ENCODE data around the gene SLC8A1. TPM values are rescaled to one million over a fixed set of nuclear protein-coding genes. Genes with fewer than 3 reads are reported as not detected.

The SLC8A1 gene
- total RNA-seq, 2 donors from 2014 or later = 0.66 to 7.8 TPM

- no peaks in the 10 kb centered on the region for H3K36me3 ChIP-seq (replicated peaks in 1 of 2; ENCODE audit: insufficient read depth in 1 of 2, low read depth in 2 of 2)
- 54 to 56% methylated on average over 3 of the region's 3 CpGs for WGBS, 2 donors
- no peaks in the 10 kb centered on the region for H3K4me1 ChIP-seq
- H3K27me3 ChIP-seq = peaks cover 0 to 2% of the 10 kb centered on the region in 2 donors
- no peaks in the 10 kb centered on the region for H3K9me3 ChIP-seq
- no peak overlapping the region for H3K4me3 ChIP-seq
- TF ChIP-seq, protein P1, sequence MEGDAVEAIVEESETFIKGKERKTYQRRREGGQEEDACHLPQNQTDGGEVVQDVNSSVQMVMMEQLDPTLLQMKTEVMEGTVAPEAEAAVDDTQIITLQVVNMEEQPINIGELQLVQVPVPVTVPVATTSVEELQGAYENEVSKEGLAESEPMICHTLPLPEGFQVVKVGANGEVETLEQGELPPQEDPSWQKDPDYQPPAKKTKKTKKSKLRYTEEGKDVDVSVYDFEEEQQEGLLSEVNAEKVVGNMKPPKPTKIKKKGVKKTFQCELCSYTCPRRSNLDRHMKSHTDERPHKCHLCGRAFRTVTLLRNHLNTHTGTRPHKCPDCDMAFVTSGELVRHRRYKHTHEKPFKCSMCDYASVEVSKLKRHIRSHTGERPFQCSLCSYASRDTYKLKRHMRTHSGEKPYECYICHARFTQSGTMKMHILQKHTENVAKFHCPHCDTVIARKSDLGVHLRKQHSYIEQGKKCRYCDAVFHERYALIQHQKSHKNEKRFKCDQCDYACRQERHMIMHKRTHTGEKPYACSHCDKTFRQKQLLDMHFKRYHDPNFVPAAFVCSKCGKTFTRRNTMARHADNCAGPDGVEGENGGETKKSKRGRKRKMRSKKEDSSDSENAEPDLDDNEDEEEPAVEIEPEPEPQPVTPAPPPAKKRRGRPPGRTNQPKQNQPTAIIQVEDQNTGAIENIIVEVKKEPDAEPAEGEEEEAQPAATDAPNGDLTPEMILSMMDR (IDR thresholded peaks at IDR 0.05) = no peak
- TF ChIP-seq POLR2A (IDR thresholded peaks at IDR 0.05) = no peak
- DNase-seq = no peak
- intact Hi-C loops (cut with DNase I) = no loop called here
- no peak overlapping the region for H3K27ac ChIP-seq
- ATAC-seq = no peak
Observed at GRCh38 chr2:40457366-40457765, 5.5 kb upstream of the SLC8A1 start.

DNA sequence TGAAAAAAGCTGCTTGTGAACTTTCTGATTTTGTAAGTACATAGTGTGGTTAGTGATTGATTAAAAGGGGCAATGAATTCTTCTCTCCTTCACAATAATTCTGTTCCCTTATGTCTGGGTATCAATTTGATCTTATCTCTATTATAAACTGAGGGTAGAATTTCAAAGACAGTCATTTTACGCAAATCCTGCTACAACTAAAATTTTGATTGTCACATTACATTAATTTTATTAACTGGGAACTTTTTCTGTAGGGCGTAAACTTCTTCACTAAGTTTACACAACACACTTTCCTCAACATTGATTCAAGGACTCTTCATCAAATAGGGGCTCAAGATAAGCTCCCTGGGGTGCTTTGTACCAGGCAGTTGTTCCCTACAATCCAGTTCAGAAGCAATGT is 5.0 kb upstream of the SLC8A1 start:
- 64 to 73% methylated on average over 2 of the region's 2 CpGs for WGBS, 2 donors
- Histone ChIP-seq H3K4me3 (no peak overlapping the region), H3K9me3 (no peaks in the 10 kb centered on the region), H3K36me3 (replicated peaks in 1 of 2; ENCODE audit: insufficient read depth in 1 of 2, low read depth in 2 of 2) (no peaks in the 10 kb centered on the region), H3K27ac (no peak overlapping the region), H3K4me1 (no peaks in the 10 kb centered on the region), H3K27me3 (peaks cover 0 to 4% of the 10 kb centered on the region in 2 donors)
- intact Hi-C loops (cut with DNase I) = no loop called here
- ATAC-seq (no peak), DNase-seq (no peak)
- TF ChIP-seq, protein P1 (IDR thresholded peaks at IDR 0.05) = no peak
- no peak for TF ChIP-seq POLR2A (IDR thresholded peaks at IDR 0.05)

DNA sequence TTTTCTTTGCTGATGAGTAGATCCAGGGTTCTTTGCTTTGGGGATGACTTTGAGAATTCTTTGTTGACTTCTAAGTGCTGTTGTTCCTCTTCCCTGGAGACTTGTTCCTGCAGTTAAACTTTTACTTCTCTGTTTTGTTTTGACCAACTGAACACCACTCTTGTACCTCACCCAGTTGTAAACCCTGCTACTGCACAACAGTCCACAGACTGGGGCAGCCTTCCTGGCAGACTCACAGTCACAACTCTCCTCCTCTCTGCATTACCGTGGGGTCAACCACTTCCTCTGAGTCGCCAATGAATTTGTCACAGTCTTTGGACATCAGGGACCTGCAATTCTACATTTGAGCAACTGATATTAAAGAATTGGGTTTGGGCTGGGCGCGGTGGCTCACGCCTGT is 3.8 kb upstream of the SLC8A1 start:
- TF ChIP-seq, protein P1 (IDR thresholded peaks at IDR 0.05) = no peak
- TF ChIP-seq POLR2A (IDR thresholded peaks at IDR 0.05) = no peak
- ATAC-seq = no peak
- peak overlapping the region in 1 of 4 donors; percentile 60 for H3K27ac ChIP-seq
- intact Hi-C loops (cut with DNase I) = no loop called here
- H3K36me3 ChIP-seq (replicated peaks in 1 of 2; ENCODE audit: insufficient read depth in 1 of 2, low read depth in 2 of 2) = no peaks in the 10 kb centered on the region
- no peaks in the 10 kb centered on the region for H3K9me3 ChIP-seq
- DNase-seq = peak in 1 of 4 donors; percentile 53
- H3K4me3 ChIP-seq = no peak overlapping the region
- H3K4me1 ChIP-seq = peaks cover 5% of the 10 kb centered on the region
- 66 to 83% methylated on average over 2 to 5 of the region's 5 CpGs for WGBS, 2 donors
- peaks cover 0 to 4% of the 10 kb centered on the region in 2 donors for H3K27me3 ChIP-seq

DNA sequence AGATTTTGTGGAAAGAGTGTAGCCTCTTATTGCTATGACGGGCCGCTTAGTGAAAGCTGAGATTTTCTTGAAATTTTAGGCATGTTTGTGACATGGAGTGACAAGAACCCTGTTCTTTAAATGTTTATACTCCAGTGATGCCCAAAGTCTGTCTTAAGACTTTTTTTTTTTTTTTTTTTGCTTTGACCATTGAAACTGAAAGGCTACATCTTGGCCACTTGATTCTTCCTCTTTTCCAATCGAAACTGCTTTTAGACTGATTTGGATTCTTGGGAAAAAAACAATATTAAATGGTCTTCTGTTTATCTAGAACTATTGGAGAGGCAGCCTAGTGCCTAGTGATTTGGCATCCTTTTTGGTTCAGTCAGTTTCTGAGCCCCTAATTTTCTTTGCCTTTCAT is 2.4 kb upstream of the SLC8A1 start:
- Histone ChIP-seq H3K9me3 (no peaks in the 10 kb centered on the region), H3K27me3 (peaks cover 0 to 4% of the 10 kb centered on the region in 2 donors), H3K4me1 (peaks cover 5% of the 10 kb centered on the region), H3K36me3 (replicated peaks in 1 of 2; ENCODE audit: insufficient read depth in 1 of 2, low read depth in 2 of 2) (no peaks in the 10 kb centered on the region), H3K27ac (no peak overlapping the region), H3K4me3 (no peak overlapping the region)
- intact Hi-C loops (cut with DNase I) = no loop called here
- ATAC-seq (no peak), DNase-seq (no peak)
- TF ChIP-seq POLR2A (IDR thresholded peaks at IDR 0.05) = no peak
- TF ChIP-seq, protein P1 (IDR thresholded peaks at IDR 0.05) = no peak
- 54 to 59% methylated on average over 3 of the region's 3 CpGs for WGBS, 2 donors

DNA sequence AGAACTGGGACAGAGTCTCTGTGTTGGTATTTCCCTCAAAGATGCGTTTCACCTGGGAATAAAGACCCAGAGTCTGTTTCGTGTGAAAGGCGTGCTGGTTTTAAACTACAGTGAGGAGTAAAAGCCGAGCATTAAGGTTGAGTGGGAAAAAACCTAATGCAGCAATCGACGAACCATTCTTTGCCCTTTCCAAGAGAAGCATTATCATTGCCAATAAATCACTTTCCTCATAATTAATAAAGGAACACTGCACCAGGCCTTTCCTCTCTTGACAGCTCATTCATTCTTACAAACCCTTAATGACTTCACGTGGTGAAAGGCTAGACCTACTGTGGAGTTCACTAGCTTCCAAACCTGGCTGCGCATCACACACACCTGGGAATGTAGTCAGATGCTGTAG is 896 bp upstream of the SLC8A1 start:
- Histone ChIP-seq H3K27me3 (peaks cover 0 to 4% of the 10 kb centered on the region in 2 donors), H3K36me3 (replicated peaks in 1 of 2; ENCODE audit: insufficient read depth in 1 of 2, low read depth in 2 of 2) (no peaks in the 10 kb centered on the region), H3K4me1 (peaks cover 5% of the 10 kb centered on the region), H3K9me3 (no peaks in the 10 kb centered on the region), H3K27ac (no peak overlapping the region), H3K4me3 (no peak overlapping the region)
- WGBS, 2 donors = 46 to 48% methylated on average over 8 of the region's 8 CpGs
- TF ChIP-seq, protein P1 (IDR thresholded peaks at IDR 0.05) = no peak
- no peak for TF ChIP-seq POLR2A (IDR thresholded peaks at IDR 0.05)
- ATAC-seq (no peak), DNase-seq (no peak)
- intact Hi-C loops (cut with DNase I) = no loop called here
